IMR-90 (cell line): ENCODE results near the gene CNDP1. TPM values are rescaled to one million over a fixed set of nuclear protein-coding genes. Genes with fewer than 3 reads are reported as not detected.

Source experiments
- ATAC-seq: fragments of 200-7000 bp; cut with Tn5 transposase; 2 replicates; pipeline ENCODE4 v1.9.1; 2020; ENCODE audit warnings: low read depth, mild to moderate bottlenecking, moderate library complexity
- BruUV-seq: library from RNA; stranded (reverse); fragments of 400-500 nt; replicated peaks from 2 replicates; lab custom pipeline; 2021; lab: Mats Ljungman, UMichigan
- CTCF ChIA-PET: fragments of 300-600 bp; formaldehyde crosslinking; extraction: SDS; loops from one replicate; lab custom pipeline; 2021; ENCODE audit warnings: antibody characterized with exemption; lab: Yijun Ruan, JAX
- POLR2A ChIA-PET: fragments of 300-600 bp; sonication (Branson Sonifier 250); formaldehyde crosslinking; loops from one replicate; lab custom pipeline; 2022; ENCODE audit warnings: antibody characterized with exemption; ENCODE audit not compliant: unreplicated experiment; lab: Charles Lee
- DNase-seq: peaks from one replicate; pipeline ENCODE4 v3.0.0; 2013
- H2AFZ ChIP-seq: replicated peaks from 2 replicates; pipeline ENCODE3; 2013; ENCODE audit warnings: low read length, mild to moderate bottlenecking; ENCODE audit not compliant: poor library complexity
- H2AK5ac ChIP-seq: 2 replicates; pipeline ENCODE4 v1.6.1; 2013; ENCODE audit warnings: low read depth, low read length, inconsistent platforms
- H2AK9ac ChIP-seq: replicated peaks from 2 replicates; pipeline ENCODE3; 2013; ENCODE audit warnings: mild to moderate bottlenecking, low read depth, low read length, moderate library complexity; ENCODE audit not compliant: poor library complexity
- H2BK120ac ChIP-seq: 2 replicates; pipeline ENCODE4 v1.6.1; 2013; ENCODE audit warnings: low read depth, low read length, inconsistent platforms
- H2BK15ac ChIP-seq: 3 replicates; pipeline ENCODE4 v1.6.1; 2013; ENCODE audit warnings: low read depth, low read length, inconsistent platforms
- H2BK20ac ChIP-seq: 2 replicates; pipeline ENCODE4 v1.6.1; 2013; ENCODE audit warnings: low read depth, mild to moderate bottlenecking, inconsistent platforms, low read length, moderate library complexity
- H2BK5ac ChIP-seq: 2 replicates; pipeline ENCODE4 v1.6.1; 2013; ENCODE audit warnings: mild to moderate bottlenecking, low read depth, low read length, inconsistent platforms; ENCODE audit not compliant: poor library complexity, severe bottlenecking
- H3K14ac ChIP-seq: replicated peaks from 2 replicates; pipeline ENCODE4 v1.6.1; 2013; ENCODE audit warnings: low read depth, low read length, inconsistent platforms
- H3K18ac ChIP-seq: 2 replicates; pipeline ENCODE4 v1.6.1; 2013; ENCODE audit warnings: low read depth, low read length, control low read depth
- H3K23ac ChIP-seq: 2 replicates; pipeline ENCODE4 v1.6.1; 2013; ENCODE audit warnings: low read depth, low read length, inconsistent platforms
- H3K27ac ChIP-seq: 2 replicates; pipeline ENCODE4 v1.5.1; 2013; ENCODE audit warnings: mild to moderate bottlenecking, control low read depth, low read length; ENCODE audit not compliant: insufficient read depth
- H3K27me3 ChIP-seq: 2 replicates; pipeline ENCODE4 v1.6.1; 2013; ENCODE audit warnings: low read length; ENCODE audit not compliant: control insufficient read depth, insufficient read depth
- H3K36me3 ChIP-seq: 2 replicates; pipeline ENCODE4 v1.6.1; 2013; ENCODE audit warnings: low read length, mixed read lengths; ENCODE audit not compliant: control insufficient read depth, insufficient read depth
- H3K4ac ChIP-seq: 2 replicates; pipeline ENCODE4 v1.6.1; 2013; ENCODE audit warnings: low read depth, low read length, inconsistent platforms
- H3K4me1 ChIP-seq: 2 replicates; pipeline ENCODE4 v1.6.1; 2013; ENCODE audit warnings: low read length, mixed read lengths; ENCODE audit not compliant: control insufficient read depth, insufficient read depth
- H3K4me2 ChIP-seq: 2 replicates; pipeline ENCODE4 v1.6.1; 2013; ENCODE audit warnings: low read depth, mild to moderate bottlenecking, control low read depth, low read length, moderate library complexity
- H3K4me3 ChIP-seq: 2 replicates; pipeline ENCODE4 v1.5.1; 2013; ENCODE audit warnings: low read depth, mild to moderate bottlenecking, control low read depth, low read length, moderate library complexity; ENCODE audit not compliant: insufficient read depth
- H3K56ac ChIP-seq: 2 replicates; pipeline ENCODE4 v1.6.1; 2013; ENCODE audit warnings: low read length, inconsistent platforms; ENCODE audit not compliant: insufficient read depth; ENCODE audit errors: extremely low read depth
- H3K79me1 ChIP-seq, 2 experiments: 2 replicates each; pipeline ENCODE4 v1.6.1; 2013; ENCODE audit warnings: low read length in 2 of 2, inconsistent platforms in 1 of 2, low read depth in 1 of 2
- H3K9ac ChIP-seq: 2 replicates; pipeline ENCODE4 v1.6.1; 2013; ENCODE audit warnings: low read depth, low read length, control low read depth
- H3K9me1 ChIP-seq: 2 replicates; pipeline ENCODE4 v1.6.1; 2013; ENCODE audit warnings: low read length, inconsistent platforms; ENCODE audit not compliant: insufficient read depth
- H3K9me3 ChIP-seq: 2 replicates; pipeline ENCODE4 v1.6.1; 2013; ENCODE audit warnings: low read length; ENCODE audit not compliant: control insufficient read depth, insufficient read depth
- H4K20me1 ChIP-seq: 2 replicates; pipeline ENCODE4 v1.6.1; 2013; ENCODE audit warnings: low read length, inconsistent platforms; ENCODE audit not compliant: insufficient read depth
- H4K5ac ChIP-seq: 2 replicates; pipeline ENCODE4 v1.6.1; 2013; ENCODE audit warnings: mild to moderate bottlenecking, low read depth, low read length, control low read depth
- H4K8ac ChIP-seq, 2 experiments: 2 replicates each; pipeline ENCODE4 v1.6.1; 2013; ENCODE audit warnings: low read depth in 2 of 2, low read length in 2 of 2, control low read depth in 1 of 2, inconsistent platforms in 1 of 2
- H4K91ac ChIP-seq: 2 replicates; pipeline ENCODE4 v1.6.1; 2013; ENCODE audit warnings: low read depth, low read length, inconsistent platforms; ENCODE audit not compliant: insufficient read depth
- BHLHE40 ChIP-seq: fragments of 150-350 bp; IDR thresholded peaks from 2 replicates; pipeline ENCODE4 v1.6.1; 2016; ENCODE audit warnings: mild to moderate bottlenecking, low read depth, low read length
- CEBPB ChIP-seq: IDR thresholded peaks from 2 replicates; pipeline ENCODE4 v1.6.1; 2012; ENCODE audit warnings: low read depth, low read length, improper control_type of control experiment
- CHD1 ChIP-seq: IDR thresholded peaks from 2 replicates; pipeline ENCODE4 v1.6.1; 2012; ENCODE audit warnings: low read depth, low read length, improper control_type of control experiment
- CTCF ChIP-seq: conservative IDR thresholded peaks from 2 replicates; pipeline ENCODE4 v1.5.1; 2012; ENCODE audit warnings: mild to moderate bottlenecking, low read depth, low read length, improper control_type of control experiment
- FOS ChIP-seq: fragments of 150-350 bp; IDR thresholded peaks from 2 replicates; pipeline ENCODE4 v1.6.1; 2016; ENCODE audit warnings: low read depth, low read length
- MAFK ChIP-seq: IDR thresholded peaks from 2 replicates; pipeline ENCODE4 v1.6.1; 2012; ENCODE audit warnings: low read depth, low read length, improper control_type of control experiment
- MAZ ChIP-seq: IDR thresholded peaks from 2 replicates; pipeline ENCODE4 v1.6.1; 2012; ENCODE audit warnings: low read depth, mild to moderate bottlenecking, low read length, improper control_type of control experiment, moderate library complexity, borderline replicate concordance
- MXI1 ChIP-seq: IDR thresholded peaks from 2 replicates; pipeline ENCODE4 v1.6.1; 2012; ENCODE audit warnings: low read depth, mild to moderate bottlenecking, low read length, moderate library complexity, borderline replicate concordance
- NFE2L2 ChIP-seq: fragments of 150-350 bp; IDR thresholded peaks from 2 replicates; pipeline ENCODE4 v1.6.1; 2016; ENCODE audit warnings: low read depth, mild to moderate bottlenecking, low read length
- POLR2A ChIP-seq: IDR thresholded peaks from 2 replicates; pipeline ENCODE4 v1.6.1; 2012; ENCODE audit warnings: mild to moderate bottlenecking, low read depth, low read length
- RAD21 ChIP-seq: IDR thresholded peaks from 2 replicates; pipeline ENCODE4 v1.6.1; 2012; ENCODE audit warnings: low read length, improper control_type of control experiment
- RCOR1 ChIP-seq: IDR thresholded peaks from 2 replicates; pipeline ENCODE4 v1.6.1; 2012; ENCODE audit warnings: mild to moderate bottlenecking, low read length, improper control_type of control experiment; ENCODE audit not compliant: insufficient replicate concordance
- RFX5 ChIP-seq: IDR thresholded peaks from 2 replicates; pipeline ENCODE4 v1.8.0; 2012; ENCODE audit warnings: low read depth, mild to moderate bottlenecking, low read length, moderate library complexity
- SMC3 ChIP-seq: fragments of 150-350 bp; IDR thresholded peaks from 2 replicates; pipeline ENCODE4 v1.6.1; 2016; ENCODE audit warnings: low read depth, mild to moderate bottlenecking, antibody characterized with exemption, low read length, moderate library complexity
- USF2 ChIP-seq: fragments of 150-350 bp; IDR thresholded peaks from 2 replicates; pipeline ENCODE4 v1.6.1; 2017; ENCODE audit warnings: mild to moderate bottlenecking, antibody characterized with exemption, low read length, low read depth
- WGBS, 2 experiments: methylation state at CpG; one replicate each; pipeline versions ENCODE4 v1.1.5 to v1.1.7; 2013; ENCODE audit warnings: missing lambda C conversion rate in 2 of 2; ENCODE audit not compliant: insufficient read length in 1 of 2; ENCODE audit errors: extremely low coverage in 2 of 2; 5-methylcytosine and 5-hydroxymethylcytosine counted together
- dilution Hi-C: fragments of 300-500 bp; cut with HindIII; formaldehyde crosslinking; loops from one replicate; pipeline ENCODE4 v1.14.3; 2018; ENCODE audit warnings: low sequenced_read_pairs; ENCODE audit not compliant: unreplicated experiment
- in situ Hi-C: fragments of 300-500 bp; cut with MboI; formaldehyde crosslinking; loops from 3 replicates; pipeline ENCODE4 v1.14.3; 2019; ENCODE audit warnings: low sequenced_read_pairs, inconsistent platforms, mixed read lengths
- intact Hi-C: fragments of 100-400 bp; cut with micrococcal nuclease; formaldehyde crosslinking; loops from 2 replicates; pipeline ENCODE4 v1.10.0; 2022
- polyA plus RNA-seq, 3 experiments: library from polyadenylated mRNA; depleted of rRNA; stranded (reverse); fragments of >200 nt; gene quantifications; 2 replicates each; pipeline ENCODE4 v1.2.3, GENCODE V29; 2012; ENCODE audit warnings: low replicate concordance in 1 of 3
- total RNA-seq: library from RNA; depleted of rRNA; stranded (reverse); fragments of >200 nt; gene quantifications from 2 replicates; pipeline ENCODE4 v1.2.3, GENCODE V29; 2012
- TF ChIP-seq, protein P1 (sequence below): fragments of 150-350 bp; IDR thresholded peaks from 2 replicates; pipeline ENCODE4 v1.6.1; 2016; ENCODE audit warnings: low read depth, mild to moderate bottlenecking, low read length, moderate library complexity, borderline replicate concordance

Gene CNDP1
- total and polyA plus RNA-seq, 2 of the 4 experiments (the other 2 are of a cell fraction), result not detected

DNA sequence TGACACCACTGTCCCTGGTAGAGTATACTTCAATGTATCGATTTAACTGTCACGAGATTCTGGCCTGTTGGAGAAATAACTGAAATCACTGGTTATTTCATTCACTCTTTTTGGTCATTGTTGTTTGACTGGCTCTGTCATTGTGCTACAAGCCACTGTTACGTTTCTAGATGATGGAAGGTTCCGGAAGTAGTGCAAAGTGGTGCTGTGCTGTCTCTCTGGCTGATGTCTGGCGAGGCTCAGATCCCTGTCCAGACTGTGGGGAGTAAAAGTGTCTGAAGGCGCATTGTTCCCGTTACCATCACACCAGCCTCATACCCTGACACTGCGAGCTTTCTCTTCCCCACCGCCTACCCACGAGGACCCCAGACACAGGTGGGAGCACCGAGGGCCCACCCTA is 11.7 kb downstream of the CNDP1 start:
- Histone ChIP-seq H3K4me3 (no peak overlapping the region), H3K4ac (no peak overlapping the region), H3K27ac (no peak overlapping the region), H3K36me3 (no peaks in the 10 kb centered on the region), H2BK15ac (no peak overlapping the region), H4K20me1 (no peaks in the 10 kb centered on the region), H3K4me1 (peaks cover 7% of the 10 kb centered on the region; the same call in 1 of the 2 replicates), H3K56ac (no peak overlapping the region), H2BK5ac (no peak overlapping the region), H3K18ac (no peak overlapping the region), H2AK5ac (no peak overlapping the region), H3K9me1 (peaks cover 10% of the 10 kb centered on the region; the same call in 1 of the 2 replicates), H3K9me3 (peaks cover 5% of the 10 kb centered on the region), H3K4me2 (no peak overlapping the region), H2AFZ (no peak overlapping the region), H4K5ac (no peak overlapping the region), H2BK120ac (no peak overlapping the region), H3K79me1 (no peaks in the 10 kb centered on the region), H3K14ac (no peak overlapping the region), H4K91ac (no peak overlapping the region), H3K27me3 (peaks cover 3% of the 10 kb centered on the region; the same call in 1 of the 2 replicates), H2BK20ac (no peak overlapping the region), H3K23ac (no peak overlapping the region), H4K8ac (no peak overlapping the region), H3K9ac (no peak overlapping the region), H2AK9ac (no peak overlapping the region)
- ATAC-seq (no peak), DNase-seq (no peak)
- intact Hi-C loops (no loop called here), dilution Hi-C loops (no loop called here), in situ Hi-C loops (no loop called here)
- TF ChIP-seq SMC3, result no peak
- TF ChIP-seq RFX5, result no peak
- TF ChIP-seq RAD21, result no peak
- no peak for TF ChIP-seq BHLHE40
- TF ChIP-seq NFE2L2, result no peak
- TF ChIP-seq, protein P1, sequence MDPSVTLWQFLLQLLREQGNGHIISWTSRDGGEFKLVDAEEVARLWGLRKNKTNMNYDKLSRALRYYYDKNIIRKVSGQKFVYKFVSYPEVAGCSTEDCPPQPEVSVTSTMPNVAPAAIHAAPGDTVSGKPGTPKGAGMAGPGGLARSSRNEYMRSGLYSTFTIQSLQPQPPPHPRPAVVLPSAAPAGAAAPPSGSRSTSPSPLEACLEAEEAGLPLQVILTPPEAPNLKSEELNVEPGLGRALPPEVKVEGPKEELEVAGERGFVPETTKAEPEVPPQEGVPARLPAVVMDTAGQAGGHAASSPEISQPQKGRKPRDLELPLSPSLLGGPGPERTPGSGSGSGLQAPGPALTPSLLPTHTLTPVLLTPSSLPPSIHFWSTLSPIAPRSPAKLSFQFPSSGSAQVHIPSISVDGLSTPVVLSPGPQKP, result no peak
- TF ChIP-seq CTCF, result no peak
- TF ChIP-seq POLR2A, result no peak
- no peak for TF ChIP-seq MAFK
- TF ChIP-seq CHD1, result no peak
- no peak for TF ChIP-seq MAZ
- TF ChIP-seq RCOR1, result no peak
- TF ChIP-seq FOS, result no peak
- no peak for TF ChIP-seq USF2
- TF ChIP-seq MXI1, result no peak
- TF ChIP-seq CEBPB, result no peak
- ChIA-PET POLR2A (interaction anchor here (0.6 kb wide), 1 partner anchor 35 kb away, joined by 4 read pairs; no protein-coding TSS in a partner anchor), CTCF (no interaction called here)
- BruUV-seq, result no TSS peak
- WGBS, 2 experiments, result 70% methylated on average over 5 of the region's 11 CpGs; no CpG with 5 or more reads in 1 of the 2 experiments
